K562 (cell line): ENCODE results near the gene ASAH2B.
"Not testable (repeated sequence)": the region's sequence is repeated elsewhere in the genome, so short reads cannot be mapped to it uniquely, and the experiment has no call there.

Experiments used
- MAZ ChIP-seq, 2 experiments: fragments of 450-650 bp in 1 of 2; sonication (generic) in 1 of 2; formaldehyde crosslinking; IDR thresholded peaks in 1 of 2; conservative IDR thresholded peaks in 1 of 2; 2 replicates each; pipeline versions ENCODE4 v1.4.0 to v1.5.0; 2020; ENCODE audit warnings: mild to moderate bottlenecking in 1 of 2, missing genetic modification reagents in 1 of 2
- POLR2A ChIP-seq: fragments of 450-650 bp; conservative IDR thresholded peaks from 2 replicates; pipeline ENCODE4 v1.6.1; 2016
- RAD21 ChIP-seq, 2 experiments: fragments of 250-450 bp in 1 of 2; fragments of 450-650 bp in 1 of 2; sonication (Bioruptor Pico) in 1 of 2; formaldehyde crosslinking in 1 of 2; IDR thresholded peaks in 1 of 2; conservative IDR thresholded peaks in 1 of 2; 2 replicates each; pipeline versions ENCODE4 v1.4.0 to v1.8.0; 2020 to 2022; ENCODE audit warnings: mild to moderate bottlenecking in 2 of 2, moderate library complexity in 1 of 2
- RERE ChIP-seq: sonication (generic); formaldehyde crosslinking; IDR thresholded peaks from 2 replicates; pipeline ENCODE4 v1.8.0; 2023; ENCODE audit warnings: missing genetic modification reagents, mild to moderate bottlenecking, borderline replicate concordance
- STAT5B ChIP-seq: fragments of 250-450 bp; sonication (Bioruptor Pico); IDR thresholded peaks from 2 replicates; pipeline ENCODE4 v1.8.0; 2021; ENCODE audit warnings: mild to moderate bottlenecking, inconsistent platforms
- TAF1 ChIP-seq: IDR thresholded peaks from 2 replicates; pipeline ENCODE4 v1.6.1; 2011; ENCODE audit warnings: mild to moderate bottlenecking, low read length, moderate library complexity; ENCODE audit not compliant: insufficient read depth, control insufficient read depth, severe bottlenecking; ENCODE audit errors: extremely low read depth
- TFAP4 ChIP-seq: sonication (generic); formaldehyde crosslinking; IDR thresholded peaks from 2 replicates; pipeline ENCODE4 v1.8.0; 2022; ENCODE audit warnings: missing genetic modification reagents, mild to moderate bottlenecking, moderate library complexity, borderline replicate concordance
- ZNF589 ChIP-seq: fragments of 200-800 bp; sonication (Bioruptor generic); IDR thresholded peaks from 2 replicates; pipeline ENCODE4 v1.6.1; 2016; ENCODE audit warnings: low read depth, missing genetic modification characterization, missing compliant biosample characterization
- ZNF766 ChIP-seq: fragments of 200-800 bp; sonication (Bioruptor generic); conservative IDR thresholded peaks from 2 replicates; pipeline ENCODE4 v1.6.1; 2016; ENCODE audit warnings: missing genetic modification characterization, missing compliant biosample characterization

GRCh38 chr10:50710241-50710640, 29.5 kb upstream of the ASAH2B start:
- TF ChIP-seq POLR2A; TAF1; MAZ (CRISPR knock-in tag; conservative IDR thresholded peaks at IDR 0.05 in 1 of 2, IDR thresholded peaks at IDR 0.05 in 1 of 2); RERE (CRISPR knock-in tag); ZNF766 (CRISPR knock-in tag); ZNF589 (CRISPR knock-in tag); TFAP4 (CRISPR knock-in tag); RAD21 (CRISPR knock-in tag; conservative IDR thresholded peaks at IDR 0.05 in 1 of 2, IDR thresholded peaks at IDR 0.05 in 1 of 2); STAT5B (CRISPR knock-in tag): not testable (repeated sequence)
